ENCODE measurements around the gene USP7. TPM values are rescaled to one million over a fixed set of nuclear protein-coding genes. Genes with fewer than 3 reads are reported as not detected.
"Not testable (repeated sequence)": the region's sequence is repeated elsewhere in the genome, so short reads cannot be mapped to it uniquely, and the experiment has no call there.

The USP7 gene
- total RNA-seq, 1 experiment from 2014 or later, result 73.8 TPM

- no TSS peak for BruUV-seq (replicated peaks)
- CTCF ChIA-PET, result no interaction called here
- Histone ChIP-seq H3K4me3 (ENCODE audit: low read length) (no peak overlapping the region), H3K4me1 (ENCODE audit: insufficient read depth, low read length) (peaks cover 19% of the 10 kb centered on the region), H3K4me2 (ENCODE audit: low read length) (no peak overlapping the region), H4K20me1 (ENCODE audit: low read length) (no peaks in the 10 kb centered on the region), H3K9me2 (replicated peaks; ENCODE audit: low read length) (no peaks in the 10 kb centered on the region), H3K27me3 (ENCODE audit: low read length) (no peaks in the 10 kb centered on the region), H2AFZ (ENCODE audit: low read length) (no peak overlapping the region), H3K79me2 (ENCODE audit: low read length) (peaks cover under 1% of the 10 kb centered on the region; the same call in 1 of the 2 replicates), H3F3A (ENCODE audit: low read length, unreplicated experiment) (peaks cover 5% of the 10 kb centered on the region), H3K27ac (ENCODE audit: low read length) (no peak overlapping the region), H3K9me3 (ENCODE audit: low read length) (no peaks in the 10 kb centered on the region), H3K9ac (ENCODE audit: low read length) (no peak overlapping the region), H3K36me3 (ENCODE audit: low read depth, low read length) (no peaks in the 10 kb centered on the region)
- intact Hi-C loops (cut with micrococcal nuclease), result no loop called here
- TF ChIP-seq EZH2 (IDR thresholded peaks at IDR 0.05; ENCODE audit: low read length, unreplicated experiment), result no peak
- TF ChIP-seq, protein P1, sequence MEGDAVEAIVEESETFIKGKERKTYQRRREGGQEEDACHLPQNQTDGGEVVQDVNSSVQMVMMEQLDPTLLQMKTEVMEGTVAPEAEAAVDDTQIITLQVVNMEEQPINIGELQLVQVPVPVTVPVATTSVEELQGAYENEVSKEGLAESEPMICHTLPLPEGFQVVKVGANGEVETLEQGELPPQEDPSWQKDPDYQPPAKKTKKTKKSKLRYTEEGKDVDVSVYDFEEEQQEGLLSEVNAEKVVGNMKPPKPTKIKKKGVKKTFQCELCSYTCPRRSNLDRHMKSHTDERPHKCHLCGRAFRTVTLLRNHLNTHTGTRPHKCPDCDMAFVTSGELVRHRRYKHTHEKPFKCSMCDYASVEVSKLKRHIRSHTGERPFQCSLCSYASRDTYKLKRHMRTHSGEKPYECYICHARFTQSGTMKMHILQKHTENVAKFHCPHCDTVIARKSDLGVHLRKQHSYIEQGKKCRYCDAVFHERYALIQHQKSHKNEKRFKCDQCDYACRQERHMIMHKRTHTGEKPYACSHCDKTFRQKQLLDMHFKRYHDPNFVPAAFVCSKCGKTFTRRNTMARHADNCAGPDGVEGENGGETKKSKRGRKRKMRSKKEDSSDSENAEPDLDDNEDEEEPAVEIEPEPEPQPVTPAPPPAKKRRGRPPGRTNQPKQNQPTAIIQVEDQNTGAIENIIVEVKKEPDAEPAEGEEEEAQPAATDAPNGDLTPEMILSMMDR (conservative IDR thresholded peaks at IDR 0.05; ENCODE audit: low read depth, low read length), result peak; percentile 34
- POLR2A ChIA-PET (ENCODE audit: unreplicated experiment), result no interaction called here
- DNase-seq (no peak), ATAC-seq (no peak)
Observed at GRCh38 chr16:8872967-8873865, 90.5 kb downstream of the USP7 start.

DNA sequence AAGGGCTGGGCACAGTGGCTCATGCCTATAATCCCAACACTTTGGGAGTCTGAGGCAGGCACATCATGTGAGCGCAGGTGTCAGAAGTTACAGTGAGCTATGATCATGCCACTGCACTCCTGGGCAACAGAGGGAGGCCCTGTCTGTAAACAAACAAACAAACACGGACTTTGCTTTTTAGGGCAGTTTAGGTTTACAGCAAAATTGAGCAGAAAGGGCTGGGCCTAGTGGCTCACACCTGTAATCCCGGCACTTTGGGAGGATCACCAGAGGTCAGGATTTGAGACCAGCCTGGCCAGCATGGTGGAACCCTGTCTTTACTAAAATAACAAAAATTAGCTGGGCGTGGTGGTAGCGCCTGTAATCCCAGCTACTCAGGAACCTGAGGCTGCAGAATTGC, 91.6 kb downstream of the USP7 start:
- Histone ChIP-seq H3F3A (ENCODE audit: low read length, unreplicated experiment) (peaks cover 5% of the 10 kb centered on the region), H3K79me2 (ENCODE audit: low read length) (peaks cover 12% of the 10 kb centered on the region), H2AFZ (ENCODE audit: low read length) (no peak overlapping the region), H3K4me2 (ENCODE audit: low read length) (no peak overlapping the region), H3K4me3 (ENCODE audit: low read length) (no peak overlapping the region), H3K27ac (ENCODE audit: low read length) (no peak overlapping the region), H3K9me3 (ENCODE audit: low read length) (no peaks in the 10 kb centered on the region), H4K20me1 (ENCODE audit: low read length) (peaks cover 10% of the 10 kb centered on the region; the same call in 1 of the 2 replicates), H3K9ac (ENCODE audit: low read length) (no peak overlapping the region), H3K9me2 (replicated peaks; ENCODE audit: low read length) (no peaks in the 10 kb centered on the region), H3K27me3 (ENCODE audit: low read length) (no peaks in the 10 kb centered on the region), H3K4me1 (ENCODE audit: insufficient read depth, low read length) (peaks cover 14% of the 10 kb centered on the region), H3K36me3 (ENCODE audit: low read depth, low read length) (no peaks in the 10 kb centered on the region)
- TF ChIP-seq, protein P1 (conservative IDR thresholded peaks at IDR 0.05; ENCODE audit: low read depth, low read length), result no peak
- TF ChIP-seq EZH2 (IDR thresholded peaks at IDR 0.05; ENCODE audit: low read length, unreplicated experiment), result no peak
- TF ChIP-seq EZH2phosphoT487 (IDR thresholded peaks at IDR 0.05; ENCODE audit: borderline replicate concordance, low read length), result no peak
- POLR2A ChIA-PET (ENCODE audit: unreplicated experiment), result no interaction called here
- no TSS peak for BruUV-seq (replicated peaks)
- no peak for DNase-seq
- CTCF ChIA-PET, result interaction anchor here (0.7 kb wide), 1 partner anchor 64 kb away, joined by 4 read pairs; no protein-coding TSS in a partner anchor
- intact Hi-C loops (cut with micrococcal nuclease), result no loop called here
- ATAC-seq, result no peak

GRCh38 chr16:8869988-8870241, 93.8 kb downstream of the USP7 start:
- H3K27ac ChIP-seq (ENCODE audit: low read length); DNase-seq; POLR2A ChIA-PET (ENCODE audit: unreplicated experiment); H3K27me3 ChIP-seq (ENCODE audit: low read length); CTCF ChIA-PET; ATAC-seq; H3K9ac ChIP-seq (ENCODE audit: low read length); BruUV-seq (replicated peaks); H2AFZ ChIP-seq (ENCODE audit: low read length); H3F3A ChIP-seq (ENCODE audit: low read length, unreplicated experiment); H3K9me2 ChIP-seq (replicated peaks; ENCODE audit: low read length); H3K9me3 ChIP-seq (ENCODE audit: low read length); H3K4me3 ChIP-seq (ENCODE audit: low read length); H3K36me3 ChIP-seq (ENCODE audit: low read depth, low read length); H3K4me2 ChIP-seq (ENCODE audit: low read length): not testable (repeated sequence)
- H4K20me1 ChIP-seq (ENCODE audit: low read length), result peaks cover 21% of the 10 kb centered on the region; the same call in 1 of the 2 replicates
- peaks cover 33% of the 10 kb centered on the region for H3K79me2 ChIP-seq (ENCODE audit: low read length)
- intact Hi-C loops (cut with micrococcal nuclease), result loop anchor here (5.0 kb wide), 1 partner anchor 73 kb away; the partner anchor contains the start of genes PMM2 and TMEM186
- H3K4me1 ChIP-seq (ENCODE audit: insufficient read depth, low read length), result peaks cover 19% of the 10 kb centered on the region
